Measurements from ENCODE around the gene TGIF1.

TGIF1 gene

GRCh38 chr18:3434685-3435084 lies 15.3 kb upstream of the TGIF1 start:
- H3K9me3 ChIP-seq (ENCODE audit: control insufficient read depth, insufficient read depth, low read length), result no peaks in the 10 kb centered on the region
- no peak overlapping the region for H3K9ac ChIP-seq (ENCODE audit: low read depth, low read length)
- no peaks in the 10 kb centered on the region for H3K36me3 ChIP-seq (ENCODE audit: control insufficient read depth, insufficient read depth, low read length)
- no peak overlapping the region for H3K27ac ChIP-seq (ENCODE audit: low read depth, low read length)
- no peaks in the 10 kb centered on the region for H3K4me1 ChIP-seq (ENCODE audit: control insufficient read depth, insufficient read depth, low read length)
- H3K4me3 ChIP-seq (ENCODE audit: low read depth, low read length), result no peak overlapping the region
- H3K27me3 ChIP-seq (ENCODE audit: control insufficient read depth, insufficient read depth, low read length), result no peaks in the 10 kb centered on the region

- Histone ChIP-seq H3K4me3 (ENCODE audit: low read depth, low read length) (no peak overlapping the region), H3K27ac (ENCODE audit: low read depth, low read length) (no peak overlapping the region), H3K4me1 (ENCODE audit: control insufficient read depth, insufficient read depth, low read length) (peaks cover 33% of the 10 kb centered on the region), H3K27me3 (ENCODE audit: control insufficient read depth, insufficient read depth, low read length) (no peaks in the 10 kb centered on the region), H3K9ac (ENCODE audit: low read depth, low read length) (no peak overlapping the region), H3K9me3 (ENCODE audit: control insufficient read depth, insufficient read depth, low read length) (no peaks in the 10 kb centered on the region), H3K36me3 (ENCODE audit: control insufficient read depth, insufficient read depth, low read length) (no peaks in the 10 kb centered on the region)
Observed at GRCh38 chr18:3440341-3440740, 9.6 kb upstream of the TGIF1 start.

GRCh38 chr18:3441290-3441689 lies 8.7 kb upstream of the TGIF1 start:
- Histone ChIP-seq H3K9me3 (ENCODE audit: control insufficient read depth, insufficient read depth, low read length) (no peaks in the 10 kb centered on the region), H3K4me1 (ENCODE audit: control insufficient read depth, insufficient read depth, low read length) (peaks cover 39% of the 10 kb centered on the region), H3K27me3 (ENCODE audit: control insufficient read depth, insufficient read depth, low read length) (no peaks in the 10 kb centered on the region), H3K4me3 (ENCODE audit: low read depth, low read length) (peak overlapping the region; percentile 30; the same call in 1 of the 2 replicates), H3K27ac (ENCODE audit: low read depth, low read length) (peak overlapping the region; percentile 31), H3K9ac (ENCODE audit: low read depth, low read length) (no peak overlapping the region), H3K36me3 (ENCODE audit: control insufficient read depth, insufficient read depth, low read length) (no peaks in the 10 kb centered on the region)

DNA sequence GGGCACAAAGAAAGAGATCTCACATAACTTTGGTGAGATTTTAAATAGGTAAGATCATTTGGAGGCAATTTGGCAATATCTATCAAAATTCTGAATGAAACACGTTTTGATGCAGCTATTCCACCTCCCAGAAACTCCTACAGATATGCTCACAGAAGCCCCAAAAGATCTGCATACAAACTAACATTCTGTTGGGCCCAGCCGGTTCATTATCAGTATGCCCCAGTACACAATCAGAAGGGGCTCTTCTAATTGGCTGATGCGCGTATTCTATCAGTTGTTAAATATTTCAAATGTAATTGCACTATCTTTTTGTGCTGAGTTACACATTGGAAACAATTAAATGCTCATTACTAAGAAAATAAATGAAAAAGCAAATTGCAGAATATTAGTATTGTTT lies 7.1 kb upstream of the TGIF1 start:
- H3K4me3 ChIP-seq (ENCODE audit: low read depth, low read length), result no peak overlapping the region
- no peaks in the 10 kb centered on the region for H3K9me3 ChIP-seq (ENCODE audit: control insufficient read depth, insufficient read depth, low read length)
- H3K36me3 ChIP-seq (ENCODE audit: control insufficient read depth, insufficient read depth, low read length), result no peaks in the 10 kb centered on the region
- H3K9ac ChIP-seq (ENCODE audit: low read depth, low read length), result no peak overlapping the region
- no peak overlapping the region for H3K27ac ChIP-seq (ENCODE audit: low read depth, low read length)
- H3K4me1 ChIP-seq (ENCODE audit: control insufficient read depth, insufficient read depth, low read length), result peaks cover 52% of the 10 kb centered on the region
- H3K27me3 ChIP-seq (ENCODE audit: control insufficient read depth, insufficient read depth, low read length), result no peaks in the 10 kb centered on the region

GRCh38 chr18:3444296-3444695 lies 5.7 kb upstream of the TGIF1 start:
- Histone ChIP-seq H3K4me3 (ENCODE audit: low read depth, low read length) (no peak overlapping the region), H3K9ac (ENCODE audit: low read depth, low read length) (no peak overlapping the region), H3K4me1 (ENCODE audit: control insufficient read depth, insufficient read depth, low read length) (peaks cover 52% of the 10 kb centered on the region), H3K36me3 (ENCODE audit: control insufficient read depth, insufficient read depth, low read length) (no peaks in the 10 kb centered on the region), H3K9me3 (ENCODE audit: control insufficient read depth, insufficient read depth, low read length) (no peaks in the 10 kb centered on the region), H3K27me3 (ENCODE audit: control insufficient read depth, insufficient read depth, low read length) (no peaks in the 10 kb centered on the region), H3K27ac (ENCODE audit: low read depth, low read length) (no peak overlapping the region)

DNA sequence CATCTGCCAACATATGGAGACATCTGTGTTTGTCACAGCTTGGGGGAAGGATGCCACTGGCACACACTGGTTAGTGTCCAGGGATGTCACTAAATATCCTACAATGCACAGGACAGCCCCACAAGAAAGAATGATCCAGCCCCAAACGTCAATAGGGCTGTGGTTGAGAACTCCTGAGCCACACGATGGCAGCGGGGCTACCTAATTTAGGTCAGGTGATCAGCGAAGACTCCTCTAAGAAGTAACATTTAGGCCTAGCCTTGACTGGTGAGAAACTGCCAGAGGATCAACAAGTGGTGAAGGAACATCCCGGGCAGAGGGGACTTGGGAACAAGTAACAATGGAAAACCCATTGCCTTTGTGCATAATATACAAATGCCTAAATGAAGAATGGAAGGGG lies 5.0 kb upstream of the TGIF1 start:
- peaks cover 52% of the 10 kb centered on the region for H3K4me1 ChIP-seq (ENCODE audit: control insufficient read depth, insufficient read depth, low read length)
- no peak overlapping the region for H3K4me3 ChIP-seq (ENCODE audit: low read depth, low read length)
- no peak overlapping the region for H3K9ac ChIP-seq (ENCODE audit: low read depth, low read length)
- H3K27ac ChIP-seq (ENCODE audit: low read depth, low read length), result no peak overlapping the region
- no peaks in the 10 kb centered on the region for H3K9me3 ChIP-seq (ENCODE audit: control insufficient read depth, insufficient read depth, low read length)
- H3K36me3 ChIP-seq (ENCODE audit: control insufficient read depth, insufficient read depth, low read length), result no peaks in the 10 kb centered on the region
- H3K27me3 ChIP-seq (ENCODE audit: control insufficient read depth, insufficient read depth, low read length), result no peaks in the 10 kb centered on the region

GRCh38 chr18:3447068-3447894 lies 2.7 kb upstream of the TGIF1 start:
- Histone ChIP-seq H3K27me3 (ENCODE audit: control insufficient read depth, insufficient read depth, low read length) (no peaks in the 10 kb centered on the region), H3K36me3 (ENCODE audit: control insufficient read depth, insufficient read depth, low read length) (no peaks in the 10 kb centered on the region), H3K9ac (ENCODE audit: low read depth, low read length) (peak overlapping the region; percentile 92), H3K9me3 (ENCODE audit: control insufficient read depth, insufficient read depth, low read length) (no peaks in the 10 kb centered on the region), H3K27ac (ENCODE audit: low read depth, low read length) (peak overlapping the region; percentile 100), H3K4me3 (ENCODE audit: low read depth, low read length) (peak overlapping the region; percentile 97), H3K4me1 (ENCODE audit: control insufficient read depth, insufficient read depth, low read length) (peaks cover 31% of the 10 kb centered on the region)

GRCh38 chr18:3447895-3448837 lies 1.8 kb upstream of the TGIF1 start:
- H3K4me3 ChIP-seq (ENCODE audit: low read depth, low read length), result peak overlapping the region; percentile 97
- H3K27me3 ChIP-seq (ENCODE audit: control insufficient read depth, insufficient read depth, low read length), result no peaks in the 10 kb centered on the region
- no peaks in the 10 kb centered on the region for H3K9me3 ChIP-seq (ENCODE audit: control insufficient read depth, insufficient read depth, low read length)
- peak overlapping the region; percentile 100 for H3K27ac ChIP-seq (ENCODE audit: low read depth, low read length)
- peaks cover 25% of the 10 kb centered on the region for H3K4me1 ChIP-seq (ENCODE audit: control insufficient read depth, insufficient read depth, low read length)
- H3K36me3 ChIP-seq (ENCODE audit: control insufficient read depth, insufficient read depth, low read length), result no peaks in the 10 kb centered on the region
- H3K9ac ChIP-seq (ENCODE audit: low read depth, low read length), result peak overlapping the region; percentile 92

DNA sequence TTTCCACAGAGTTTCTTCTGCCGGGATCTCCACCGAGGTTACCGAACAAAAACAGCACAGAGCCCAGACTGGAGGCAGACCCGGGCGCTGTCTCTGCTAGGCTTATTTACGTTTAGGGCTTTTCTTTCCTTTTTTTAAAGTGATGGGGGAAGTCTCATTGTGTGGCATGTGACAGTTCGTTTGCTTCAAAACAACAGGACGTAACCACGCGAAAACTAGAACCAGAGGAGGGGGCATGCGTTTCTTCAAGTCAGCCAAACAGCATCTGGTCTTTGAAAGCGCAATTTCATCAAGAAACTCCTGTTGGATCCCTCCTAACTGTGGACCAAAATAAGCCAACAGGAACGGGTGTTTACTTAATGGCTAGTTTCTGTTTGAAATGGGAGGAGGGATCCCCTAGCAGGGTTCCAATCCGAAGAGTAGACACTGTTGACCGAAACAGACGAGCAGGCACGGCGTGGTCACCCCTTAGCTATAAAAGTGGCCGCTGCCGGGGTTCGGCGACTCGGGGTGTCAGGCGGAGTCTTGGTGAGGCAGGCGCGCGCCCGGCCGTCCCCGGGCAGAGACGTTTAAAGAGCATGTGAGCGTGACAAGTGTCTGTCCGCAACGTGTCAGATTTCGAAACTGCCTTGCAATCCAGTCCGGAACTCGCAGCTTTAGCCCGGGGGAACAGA lies 997 bp upstream of the TGIF1 start:
- Histone ChIP-seq H3K4me3 (ENCODE audit: low read depth, low read length) (peak overlapping the region; percentile 97), H3K9ac (ENCODE audit: low read depth, low read length) (peak overlapping the region; percentile 19), H3K9me3 (ENCODE audit: control insufficient read depth, insufficient read depth, low read length) (no peaks in the 10 kb centered on the region), H3K36me3 (ENCODE audit: control insufficient read depth, insufficient read depth, low read length) (0 out of 2 replicates have a peak, but pooled peaks cover 3% of the 10 kb centered on the region), H3K27ac (ENCODE audit: low read depth, low read length) (peak overlapping the region; percentile 100), H3K4me1 (ENCODE audit: control insufficient read depth, insufficient read depth, low read length) (peaks cover 25% of the 10 kb centered on the region), H3K27me3 (ENCODE audit: control insufficient read depth, insufficient read depth, low read length) (no peaks in the 10 kb centered on the region)

DNA sequence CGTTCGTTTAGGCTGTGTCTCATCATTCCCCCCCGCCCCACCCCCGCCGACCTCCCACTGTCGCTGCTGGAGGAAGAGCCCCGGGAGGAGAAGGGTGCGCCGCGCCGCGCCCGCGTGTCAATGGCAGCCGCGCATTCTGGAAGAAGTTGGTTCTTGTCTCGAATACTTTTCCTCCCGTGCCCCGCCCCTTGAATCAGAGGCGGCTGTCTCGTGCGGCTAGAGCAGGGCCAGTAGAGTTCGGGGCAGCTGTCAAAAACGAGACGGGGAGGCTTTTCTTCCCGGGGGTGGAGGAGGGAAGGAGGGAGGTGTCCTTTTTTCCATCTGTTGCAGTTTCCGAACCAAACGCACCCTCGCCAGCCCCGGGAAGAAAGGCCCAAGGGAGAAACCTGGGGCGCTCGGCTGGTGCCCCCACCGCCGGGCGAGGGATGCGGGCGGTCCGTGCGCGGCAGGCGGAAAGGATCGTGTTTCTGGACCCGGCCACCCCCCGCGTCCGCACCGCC lies 410 bp upstream of the TGIF1 start:
- Histone ChIP-seq H3K27ac (ENCODE audit: low read depth, low read length) (peak overlapping the region; percentile 100), H3K27me3 (ENCODE audit: control insufficient read depth, insufficient read depth, low read length) (no peaks in the 10 kb centered on the region), H3K36me3 (ENCODE audit: control insufficient read depth, insufficient read depth, low read length) (0 out of 2 replicates have a peak, but pooled peaks cover 3% of the 10 kb centered on the region), H3K4me3 (ENCODE audit: low read depth, low read length) (peak overlapping the region; percentile 97), H3K4me1 (ENCODE audit: control insufficient read depth, insufficient read depth, low read length) (peaks cover 30% of the 10 kb centered on the region), H3K9me3 (ENCODE audit: control insufficient read depth, insufficient read depth, low read length) (no peaks in the 10 kb centered on the region), H3K9ac (ENCODE audit: low read depth, low read length) (no peak overlapping the region)
